ENCODE data around the gene CLNK. TPM values are rescaled to one million over a fixed set of nuclear protein-coding genes. Genes with fewer than 3 reads are reported as not detected.
"Not testable (repeated sequence)": the region's sequence is repeated elsewhere in the genome, so short reads cannot be mapped to it uniquely, and the experiment has no call there.

Gene CLNK
- total RNA-seq, 2 experiments from 2014 or later: 0.05 to 0.17 TPM

DNA sequence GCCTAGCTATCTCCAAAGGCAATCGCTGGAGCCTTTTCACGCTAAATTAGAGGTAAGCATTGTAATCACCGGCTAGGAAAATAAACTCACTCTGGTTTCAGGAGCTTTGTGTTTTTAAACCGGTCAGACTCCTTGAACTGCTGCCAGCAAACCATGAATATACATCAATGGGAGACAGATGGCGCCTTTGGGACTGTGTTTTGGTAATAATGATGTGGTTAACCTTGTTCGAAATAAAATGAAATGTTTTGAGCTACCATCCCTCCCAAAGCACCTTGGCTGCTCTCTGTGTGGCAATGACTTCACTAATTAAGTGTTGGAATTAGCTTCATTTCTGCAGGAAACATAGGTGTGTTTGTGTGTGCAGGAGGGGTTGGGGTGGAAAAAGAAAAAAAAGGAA is 65.3 kb downstream of the CLNK start:
- Histone ChIP-seq H3K4me1 (ENCODE audit: insufficient read depth, low read length) (no peaks in the 10 kb centered on the region), H3K27ac (ENCODE audit: low read depth in 1 of 2, low read length in 2 of 2) (no peak overlapping the region), H3K4me3 (ENCODE audit: low read length) (no peak overlapping the region), H3K9me3 (ENCODE audit: control insufficient read depth in 1 of 2, insufficient read depth in 1 of 2, low read length in 2 of 2) (no peaks in the 10 kb centered on the region), H3K36me3 (ENCODE audit: insufficient read depth, low read length) (no peaks in the 10 kb centered on the region), H3K27me3 (ENCODE audit: control insufficient read depth in 1 of 2, insufficient read depth in 2 of 2, low read length in 2 of 2) (no peaks in the 10 kb centered on the region)
- no peak for ATAC-seq (ENCODE audit: poor library complexity)
- Mint-ChIP-seq H3K27me3 (no peaks in the 10 kb centered on the region), H3K4me3 (no peak overlapping the region), H3K36me3 (ENCODE audit: low read depth) (no peaks in the 10 kb centered on the region), H3K27ac (no peak overlapping the region), H3K9me3 (no peaks in the 10 kb centered on the region), H3K4me1 (ENCODE audit: low read depth) (no peaks in the 10 kb centered on the region)
- ChIA-PET POLR2A (no interaction called here), CTCF (no interaction called here)
- no peak for DNase-seq
- TF ChIP-seq, protein P1, sequence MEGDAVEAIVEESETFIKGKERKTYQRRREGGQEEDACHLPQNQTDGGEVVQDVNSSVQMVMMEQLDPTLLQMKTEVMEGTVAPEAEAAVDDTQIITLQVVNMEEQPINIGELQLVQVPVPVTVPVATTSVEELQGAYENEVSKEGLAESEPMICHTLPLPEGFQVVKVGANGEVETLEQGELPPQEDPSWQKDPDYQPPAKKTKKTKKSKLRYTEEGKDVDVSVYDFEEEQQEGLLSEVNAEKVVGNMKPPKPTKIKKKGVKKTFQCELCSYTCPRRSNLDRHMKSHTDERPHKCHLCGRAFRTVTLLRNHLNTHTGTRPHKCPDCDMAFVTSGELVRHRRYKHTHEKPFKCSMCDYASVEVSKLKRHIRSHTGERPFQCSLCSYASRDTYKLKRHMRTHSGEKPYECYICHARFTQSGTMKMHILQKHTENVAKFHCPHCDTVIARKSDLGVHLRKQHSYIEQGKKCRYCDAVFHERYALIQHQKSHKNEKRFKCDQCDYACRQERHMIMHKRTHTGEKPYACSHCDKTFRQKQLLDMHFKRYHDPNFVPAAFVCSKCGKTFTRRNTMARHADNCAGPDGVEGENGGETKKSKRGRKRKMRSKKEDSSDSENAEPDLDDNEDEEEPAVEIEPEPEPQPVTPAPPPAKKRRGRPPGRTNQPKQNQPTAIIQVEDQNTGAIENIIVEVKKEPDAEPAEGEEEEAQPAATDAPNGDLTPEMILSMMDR (IDR thresholded peaks at IDR 0.05): no peak
- intact Hi-C loops (cut with DNase I, micrococcal nuclease): no loop called here

DNA sequence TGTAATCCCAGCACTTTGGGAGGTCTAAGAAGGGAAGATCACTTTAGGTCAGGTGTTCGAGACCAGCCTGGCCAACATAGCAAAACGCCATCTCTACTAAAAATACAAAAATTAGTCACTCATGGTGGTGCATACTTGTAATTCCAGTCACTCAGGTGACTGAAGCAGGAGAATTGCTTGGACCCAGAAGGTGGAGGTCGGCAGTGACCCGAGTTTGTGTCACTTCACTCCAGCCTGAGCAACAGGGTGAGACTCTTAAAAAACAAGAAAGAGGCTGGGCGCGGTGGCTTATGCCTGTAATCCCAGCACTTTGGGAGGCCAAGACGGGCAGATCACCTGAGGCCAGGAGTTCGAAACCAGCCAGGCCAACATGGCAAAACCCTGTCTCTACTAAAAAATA is 69.6 kb downstream of the CLNK start:
- H3K4me3 ChIP-seq (ENCODE audit: low read length); DNase-seq; H3K27ac ChIP-seq (ENCODE audit: low read depth in 1 of 2, low read length in 2 of 2); H3K9me3 ChIP-seq (ENCODE audit: control insufficient read depth in 1 of 2, insufficient read depth in 1 of 2, low read length in 2 of 2); H3K36me3 Mint-ChIP-seq (ENCODE audit: low read depth); ATAC-seq (ENCODE audit: poor library complexity); H3K27me3 ChIP-seq (ENCODE audit: control insufficient read depth in 1 of 2, insufficient read depth in 2 of 2, low read length in 2 of 2); CTCF ChIA-PET; POLR2A ChIA-PET; H3K4me3 Mint-ChIP-seq; H3K4me1 ChIP-seq (ENCODE audit: insufficient read depth, low read length); H3K27me3 Mint-ChIP-seq; H3K27ac Mint-ChIP-seq; H3K36me3 ChIP-seq (ENCODE audit: insufficient read depth, low read length); intact Hi-C loops (cut with DNase I, micrococcal nuclease); H3K9me3 Mint-ChIP-seq; H3K4me1 Mint-ChIP-seq (ENCODE audit: low read depth): not testable (repeated sequence)

DNA sequence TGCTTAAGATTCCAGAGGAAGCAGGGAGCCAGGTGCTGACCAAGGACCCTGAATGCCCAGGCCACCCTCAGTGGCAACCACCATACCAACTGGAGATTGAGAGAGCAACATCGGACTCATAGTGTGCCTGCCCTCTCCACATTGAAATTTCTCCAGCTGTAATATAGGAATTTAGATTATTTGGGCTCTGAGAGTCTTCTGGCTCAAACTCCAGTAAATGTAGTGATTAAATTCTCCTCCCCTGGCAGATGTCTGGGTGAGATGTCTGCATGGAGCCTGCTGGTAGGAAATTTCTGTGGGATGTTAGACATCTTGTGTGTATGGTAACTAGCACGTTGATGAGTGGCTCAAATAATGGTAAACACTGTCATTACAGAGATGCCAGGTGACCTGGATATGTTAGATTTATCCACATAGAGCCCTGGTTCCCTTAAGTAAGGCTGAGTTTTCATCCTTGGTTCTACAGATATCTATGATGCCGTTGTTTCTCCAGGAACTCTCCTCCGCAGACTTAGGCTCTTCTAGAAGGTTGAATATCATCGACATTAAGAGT is 70.6 kb downstream of the CLNK start:
- ATAC-seq (ENCODE audit: poor library complexity) (no peak), DNase-seq (no peak)
- intact Hi-C loops (cut with DNase I, micrococcal nuclease): no loop called here
- Mint-ChIP-seq H3K4me1 (ENCODE audit: low read depth) (no peaks in the 10 kb centered on the region), H3K36me3 (ENCODE audit: low read depth) (no peaks in the 10 kb centered on the region), H3K4me3 (no peak overlapping the region), H3K27ac (no peak overlapping the region), H3K27me3 (no peaks in the 10 kb centered on the region), H3K9me3 (no peaks in the 10 kb centered on the region)
- TF ChIP-seq, protein P1 (IDR thresholded peaks at IDR 0.05): no peak
- Histone ChIP-seq H3K4me3 (ENCODE audit: low read length) (no peak overlapping the region), H3K27ac (ENCODE audit: low read depth in 1 of 2, low read length in 2 of 2) (no peak overlapping the region), H3K27me3 (ENCODE audit: control insufficient read depth in 1 of 2, insufficient read depth in 2 of 2, low read length in 2 of 2) (no peaks in the 10 kb centered on the region), H3K9me3 (ENCODE audit: control insufficient read depth in 1 of 2, insufficient read depth in 1 of 2, low read length in 2 of 2) (no peaks in the 10 kb centered on the region), H3K36me3 (ENCODE audit: insufficient read depth, low read length) (no peaks in the 10 kb centered on the region), H3K4me1 (ENCODE audit: insufficient read depth, low read length) (no peaks in the 10 kb centered on the region)
- POLR2A ChIA-PET: no interaction called here
- CTCF ChIA-PET: no interaction called here

DNA sequence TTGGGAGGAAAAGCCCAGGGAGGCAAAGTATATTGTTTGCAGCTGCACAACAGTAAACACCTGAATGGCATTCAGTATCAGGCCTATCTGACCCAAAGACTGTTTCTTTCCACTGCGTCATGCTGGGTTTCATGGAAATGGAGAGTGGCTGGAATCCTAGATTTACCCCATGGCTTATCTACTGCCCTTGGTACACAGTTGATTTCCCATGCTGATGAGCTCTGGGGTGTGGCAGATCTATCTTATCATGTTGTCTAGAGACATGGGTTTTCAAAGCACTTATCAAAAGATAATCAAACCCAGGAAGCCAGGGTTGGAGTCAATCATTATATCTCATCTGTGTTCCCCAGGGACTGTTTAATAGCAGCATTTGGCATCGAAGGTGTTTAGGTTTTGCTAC is 72.1 kb downstream of the CLNK start:
- DNase-seq (no peak), ATAC-seq (ENCODE audit: poor library complexity) (no peak)
- H3K27ac Mint-ChIP-seq: no peak overlapping the region
- H3K4me3 Mint-ChIP-seq: no peak overlapping the region
- intact Hi-C loops (cut with DNase I, micrococcal nuclease): no loop called here
- TF ChIP-seq, protein P1 (IDR thresholded peaks at IDR 0.05): no peak
- H3K36me3 ChIP-seq (ENCODE audit: insufficient read depth, low read length): no peaks in the 10 kb centered on the region
- no peak overlapping the region for H3K4me3 ChIP-seq (ENCODE audit: low read length)
- no peaks in the 10 kb centered on the region for H3K4me1 ChIP-seq (ENCODE audit: insufficient read depth, low read length)
- H3K9me3 ChIP-seq (ENCODE audit: control insufficient read depth in 1 of 2, insufficient read depth in 1 of 2, low read length in 2 of 2): no peaks in the 10 kb centered on the region
- ChIA-PET POLR2A (no interaction called here), CTCF (no interaction called here)
- H3K4me1 Mint-ChIP-seq (ENCODE audit: low read depth): no peaks in the 10 kb centered on the region
- H3K9me3 Mint-ChIP-seq: no peaks in the 10 kb centered on the region
- no peaks in the 10 kb centered on the region for H3K27me3 ChIP-seq (ENCODE audit: control insufficient read depth in 1 of 2, insufficient read depth in 2 of 2, low read length in 2 of 2)
- H3K27me3 Mint-ChIP-seq: no peaks in the 10 kb centered on the region
- H3K27ac ChIP-seq (ENCODE audit: low read depth in 1 of 2, low read length in 2 of 2): no peak overlapping the region
- H3K36me3 Mint-ChIP-seq (ENCODE audit: low read depth): no peaks in the 10 kb centered on the region

Measured in CD4-positive, alpha-beta T cell (primary cell).